WERI-Rb-1 (cell line): Measurements from ENCODE around the gene ADORA2A.

Source experiments
- DNase-seq: peaks from one replicate; pipeline ENCODE4 v3.0.0-alpha.2; 2020
- H3K27ac ChIP-seq: fragments of 250-450 bp; sonication (Bioruptor Pico); 2 replicates; pipeline ENCODE4 v1.5.1; 2020; ENCODE audit warnings: mild to moderate bottlenecking, moderate library complexity
- H3K27me3 ChIP-seq: fragments of 250-450 bp; sonication (Bioruptor Pico); 2 replicates; pipeline ENCODE4 v1.5.1; 2021; ENCODE audit warnings: mild to moderate bottlenecking, low read depth, moderate library complexity; ENCODE audit not compliant: insufficient read depth, severe bottlenecking
- H3K36me3 ChIP-seq: fragments of 250-450 bp; sonication (Bioruptor Pico); 2 replicates; pipeline ENCODE4 v1.5.1; 2020; ENCODE audit warnings: mild to moderate bottlenecking, moderate library complexity
- H3K4me3 ChIP-seq: 2 replicates; pipeline ENCODE4 v1.5.1; 2011; ENCODE audit warnings: low read depth, mild to moderate bottlenecking, control low read depth, low read length
- H3K9me3 ChIP-seq: fragments of 250-450 bp; sonication (Bioruptor Pico); 2 replicates; pipeline ENCODE4 v1.5.1; 2021; ENCODE audit warnings: mild to moderate bottlenecking, moderate library complexity; ENCODE audit not compliant: severe bottlenecking
- CTCF ChIP-seq: IDR thresholded peaks from 2 replicates; pipeline ENCODE4 v1.5.1; 2011; ENCODE audit warnings: low read depth, mild to moderate bottlenecking, control low read depth, inconsistent platforms, low read length

Gene ADORA2A

DNA sequence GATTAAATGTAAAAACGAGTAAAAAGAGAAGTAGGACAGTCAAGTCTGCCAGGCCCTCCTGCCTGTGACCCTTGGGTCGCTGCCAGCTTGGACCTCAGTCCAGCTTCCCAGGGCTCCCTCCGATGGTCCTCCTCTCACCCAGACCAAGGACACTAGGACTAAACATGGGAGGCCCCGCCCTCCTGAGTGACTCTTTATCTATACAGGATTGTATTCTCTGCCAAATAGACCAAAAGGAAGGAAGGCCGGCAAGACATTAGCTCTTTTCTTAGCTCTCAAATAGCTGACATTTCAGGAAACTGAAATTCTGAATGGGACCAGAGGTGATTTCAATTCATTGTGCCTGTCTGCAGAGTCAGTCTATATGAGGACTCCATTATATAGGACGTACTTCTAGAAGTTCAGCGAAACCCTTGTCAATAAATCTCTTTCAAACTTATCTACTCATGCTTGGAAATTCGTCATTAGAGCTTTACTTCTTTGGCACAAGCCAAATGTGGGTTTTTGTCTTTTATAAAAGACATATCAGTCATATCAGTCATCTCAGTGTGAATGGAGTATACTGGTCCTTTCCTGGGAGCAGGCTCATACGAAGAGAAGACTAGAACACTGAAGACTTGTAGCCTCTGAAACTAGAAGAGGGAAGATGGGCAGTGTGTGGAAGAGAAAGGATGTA is 28.5 kb downstream of the ADORA2A start:
- Histone ChIP-seq H3K9me3 (no peaks in the 10 kb centered on the region), H3K36me3 (no peaks in the 10 kb centered on the region), H3K27ac (no peak overlapping the region), H3K4me3 (no peak overlapping the region), H3K27me3 (no peaks in the 10 kb centered on the region)
- TF ChIP-seq CTCF = no peak
- no peak for DNase-seq

- no peak for TF ChIP-seq CTCF
- H3K4me3 ChIP-seq = no peak overlapping the region
- no peaks in the 10 kb centered on the region for H3K36me3 ChIP-seq
- H3K9me3 ChIP-seq = no peaks in the 10 kb centered on the region
- no peak overlapping the region for H3K27ac ChIP-seq
- H3K27me3 ChIP-seq = no peaks in the 10 kb centered on the region
- DNase-seq = no peak
Observed at GRCh38 chr22:24457894-24458420, 30.6 kb downstream of the ADORA2A start.

GRCh38 chr22:24459911-24460310 is 32.5 kb downstream of the ADORA2A start:
- H3K9me3 ChIP-seq = no peaks in the 10 kb centered on the region
- no peak for TF ChIP-seq CTCF
- no peak overlapping the region for H3K4me3 ChIP-seq
- no peak for DNase-seq
- no peaks in the 10 kb centered on the region for H3K36me3 ChIP-seq
- no peak overlapping the region for H3K27ac ChIP-seq
- H3K27me3 ChIP-seq = no peaks in the 10 kb centered on the region

DNA sequence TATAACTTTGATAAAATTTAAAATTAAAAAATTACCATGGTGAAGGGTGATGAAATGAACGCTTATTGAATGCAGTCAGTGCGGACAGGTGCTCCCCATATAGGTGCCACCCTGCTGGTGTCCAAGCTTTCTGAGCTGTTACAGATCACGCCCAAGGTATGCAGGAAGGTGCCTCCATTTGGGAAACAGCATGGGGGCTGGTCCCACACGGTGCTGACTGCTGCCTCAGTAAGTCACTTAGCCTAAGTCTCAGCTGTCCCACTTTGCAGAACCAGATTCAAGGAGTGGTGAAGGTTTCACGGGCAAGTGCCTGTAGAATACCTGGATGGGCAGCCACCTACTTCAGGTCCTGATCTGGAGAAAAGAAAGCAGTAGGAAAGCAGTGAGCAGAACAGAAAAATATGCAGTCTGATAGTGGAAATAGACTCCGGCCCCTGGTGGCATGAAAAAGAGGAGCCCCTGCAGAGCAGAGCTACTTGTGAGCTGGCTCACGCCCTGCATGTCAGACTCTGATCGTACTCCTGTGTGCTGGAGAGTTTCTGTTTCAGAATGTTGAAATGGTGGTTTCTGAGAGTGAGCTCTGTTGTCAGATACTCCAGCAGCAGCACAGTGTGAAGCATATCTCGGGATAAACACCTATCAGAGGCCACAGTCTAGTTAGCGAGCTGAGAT is 33.2 kb downstream of the ADORA2A start:
- DNase-seq = no peak
- no peak for TF ChIP-seq CTCF
- Histone ChIP-seq H3K36me3 (no peaks in the 10 kb centered on the region), H3K27ac (no peak overlapping the region), H3K9me3 (no peaks in the 10 kb centered on the region), H3K27me3 (no peaks in the 10 kb centered on the region), H3K4me3 (no peak overlapping the region)

- H3K27me3 ChIP-seq = no peaks in the 10 kb centered on the region
- no peaks in the 10 kb centered on the region for H3K9me3 ChIP-seq
- TF ChIP-seq CTCF = no peak
- DNase-seq = no peak
- no peak overlapping the region for H3K4me3 ChIP-seq
- H3K36me3 ChIP-seq = no peaks in the 10 kb centered on the region
- no peak overlapping the region for H3K27ac ChIP-seq
Observed at GRCh38 chr22:24463071-24463760, 35.8 kb downstream of the ADORA2A start.
